ENCODE measurements around the gene SLC5A11.

DNA sequence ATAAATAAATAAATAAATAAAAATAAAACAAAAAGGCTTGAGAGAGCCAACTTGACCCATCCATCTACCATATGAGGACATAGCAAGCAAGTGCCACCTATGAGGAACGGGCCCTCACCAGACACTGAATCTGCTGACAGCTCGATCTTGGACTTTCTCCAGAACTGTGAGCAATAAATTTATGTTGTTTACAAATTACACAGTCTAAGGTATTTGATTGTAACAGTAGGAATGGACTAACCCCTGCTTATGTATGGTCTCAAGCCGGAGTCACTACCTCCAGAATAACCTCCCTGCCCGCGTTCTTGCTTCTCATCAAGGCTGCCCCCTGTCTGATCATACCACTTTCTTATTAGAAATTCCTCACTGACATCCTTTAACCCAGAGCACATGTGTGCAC, 9.9 kb downstream of the SLC5A11 start:
- TF ChIP-seq, protein P1, sequence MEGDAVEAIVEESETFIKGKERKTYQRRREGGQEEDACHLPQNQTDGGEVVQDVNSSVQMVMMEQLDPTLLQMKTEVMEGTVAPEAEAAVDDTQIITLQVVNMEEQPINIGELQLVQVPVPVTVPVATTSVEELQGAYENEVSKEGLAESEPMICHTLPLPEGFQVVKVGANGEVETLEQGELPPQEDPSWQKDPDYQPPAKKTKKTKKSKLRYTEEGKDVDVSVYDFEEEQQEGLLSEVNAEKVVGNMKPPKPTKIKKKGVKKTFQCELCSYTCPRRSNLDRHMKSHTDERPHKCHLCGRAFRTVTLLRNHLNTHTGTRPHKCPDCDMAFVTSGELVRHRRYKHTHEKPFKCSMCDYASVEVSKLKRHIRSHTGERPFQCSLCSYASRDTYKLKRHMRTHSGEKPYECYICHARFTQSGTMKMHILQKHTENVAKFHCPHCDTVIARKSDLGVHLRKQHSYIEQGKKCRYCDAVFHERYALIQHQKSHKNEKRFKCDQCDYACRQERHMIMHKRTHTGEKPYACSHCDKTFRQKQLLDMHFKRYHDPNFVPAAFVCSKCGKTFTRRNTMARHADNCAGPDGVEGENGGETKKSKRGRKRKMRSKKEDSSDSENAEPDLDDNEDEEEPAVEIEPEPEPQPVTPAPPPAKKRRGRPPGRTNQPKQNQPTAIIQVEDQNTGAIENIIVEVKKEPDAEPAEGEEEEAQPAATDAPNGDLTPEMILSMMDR (IDR thresholded peaks at IDR 0.05; ENCODE audit: insufficient read depth, low read depth, low read length): no peak
- no peak for TF ChIP-seq EZH2 (IDR thresholded peaks at IDR 0.05; ENCODE audit: insufficient read depth, low read length)
